Choroid plexus epithelial cell (primary cell): ENCODE results near the gene LRP1-AS.

ENCODE experiments used
- DNase-seq: peaks from one replicate; pipeline ENCODE4 v3.0.0-alpha.2; 2010; ENCODE audit warnings: low read depth
- H3K4me3 ChIP-seq: 2 replicates; pipeline ENCODE4 v1.5.1; 2011; ENCODE audit warnings: low read depth, mild to moderate bottlenecking, control low read depth, low read length, moderate library complexity
- TF ChIP-seq, protein P1 (sequence below): conservative IDR thresholded peaks from 2 replicates; pipeline ENCODE4 v1.5.1; 2011; ENCODE audit warnings: low read depth, mild to moderate bottlenecking, control low read depth, inconsistent platforms, low read length, moderate library complexity

The LRP1-AS gene

DNA sequence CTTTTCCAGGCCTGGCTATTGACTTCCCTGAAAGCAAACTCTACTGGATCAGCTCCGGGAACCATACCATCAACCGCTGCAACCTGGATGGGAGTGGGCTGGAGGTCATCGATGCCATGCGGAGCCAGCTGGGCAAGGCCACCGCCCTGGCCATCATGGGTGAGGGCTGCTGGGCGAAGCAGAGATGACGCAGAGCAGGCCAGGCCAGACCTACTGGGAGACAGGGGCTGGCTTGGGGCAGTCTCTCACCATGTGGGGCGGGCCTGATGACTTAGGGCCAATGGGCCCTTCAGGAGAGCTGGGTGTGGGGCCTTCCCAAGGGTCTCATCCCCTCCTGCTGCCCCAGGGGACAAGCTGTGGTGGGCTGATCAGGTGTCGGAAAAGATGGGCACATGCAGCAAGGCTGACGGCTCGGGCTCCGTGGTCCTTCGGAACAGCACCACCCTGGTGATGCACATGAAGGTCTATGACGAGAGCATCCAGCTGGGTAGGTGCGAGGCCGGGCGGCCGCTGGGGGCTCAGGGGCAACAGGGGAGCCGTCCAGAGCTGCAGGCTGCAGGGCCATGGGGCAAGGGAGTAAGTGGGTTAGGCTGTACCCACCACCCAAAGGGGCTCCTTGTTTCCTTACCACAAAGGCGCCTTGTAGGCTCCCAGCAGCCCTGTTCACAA is 33.0 kb upstream of the LRP1-AS start:
- no peak for DNase-seq
- no peak overlapping the region for H3K4me3 ChIP-seq
- TF ChIP-seq, protein P1, sequence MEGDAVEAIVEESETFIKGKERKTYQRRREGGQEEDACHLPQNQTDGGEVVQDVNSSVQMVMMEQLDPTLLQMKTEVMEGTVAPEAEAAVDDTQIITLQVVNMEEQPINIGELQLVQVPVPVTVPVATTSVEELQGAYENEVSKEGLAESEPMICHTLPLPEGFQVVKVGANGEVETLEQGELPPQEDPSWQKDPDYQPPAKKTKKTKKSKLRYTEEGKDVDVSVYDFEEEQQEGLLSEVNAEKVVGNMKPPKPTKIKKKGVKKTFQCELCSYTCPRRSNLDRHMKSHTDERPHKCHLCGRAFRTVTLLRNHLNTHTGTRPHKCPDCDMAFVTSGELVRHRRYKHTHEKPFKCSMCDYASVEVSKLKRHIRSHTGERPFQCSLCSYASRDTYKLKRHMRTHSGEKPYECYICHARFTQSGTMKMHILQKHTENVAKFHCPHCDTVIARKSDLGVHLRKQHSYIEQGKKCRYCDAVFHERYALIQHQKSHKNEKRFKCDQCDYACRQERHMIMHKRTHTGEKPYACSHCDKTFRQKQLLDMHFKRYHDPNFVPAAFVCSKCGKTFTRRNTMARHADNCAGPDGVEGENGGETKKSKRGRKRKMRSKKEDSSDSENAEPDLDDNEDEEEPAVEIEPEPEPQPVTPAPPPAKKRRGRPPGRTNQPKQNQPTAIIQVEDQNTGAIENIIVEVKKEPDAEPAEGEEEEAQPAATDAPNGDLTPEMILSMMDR = no peak

DNA sequence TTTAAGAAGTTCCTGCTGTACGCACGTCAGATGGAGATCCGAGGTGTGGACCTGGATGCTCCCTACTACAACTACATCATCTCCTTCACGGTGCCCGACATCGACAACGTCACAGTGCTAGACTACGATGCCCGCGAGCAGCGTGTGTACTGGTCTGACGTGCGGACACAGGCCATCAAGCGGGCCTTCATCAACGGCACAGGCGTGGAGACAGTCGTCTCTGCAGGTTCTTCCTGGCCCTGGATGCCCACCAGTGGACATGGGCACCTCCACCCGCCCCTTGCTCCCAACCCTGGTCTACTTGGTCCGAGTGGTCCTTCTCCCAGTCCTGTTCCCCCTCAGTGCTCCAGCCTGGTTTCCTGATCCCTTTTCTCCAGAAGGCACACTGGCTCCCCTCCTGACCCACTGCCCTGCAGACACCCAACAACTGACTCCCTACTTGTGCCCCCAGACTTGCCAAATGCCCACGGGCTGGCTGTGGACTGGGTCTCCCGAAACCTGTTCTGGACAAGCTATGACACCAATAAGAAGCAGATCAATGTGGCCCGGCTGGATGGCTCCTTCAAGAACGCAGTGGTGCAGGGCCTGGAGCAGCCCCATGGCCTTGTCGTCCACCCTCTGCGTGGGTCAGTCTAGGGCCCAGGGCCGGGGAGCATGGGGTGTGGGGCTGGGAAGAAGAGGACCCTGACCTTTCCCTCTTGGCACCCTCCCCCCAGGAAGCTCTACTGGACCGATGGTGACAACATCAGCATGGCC is 32.1 kb upstream of the LRP1-AS start:
- H3K4me3 ChIP-seq = no peak overlapping the region
- TF ChIP-seq, protein P1 = no peak
- no peak for DNase-seq

DNA sequence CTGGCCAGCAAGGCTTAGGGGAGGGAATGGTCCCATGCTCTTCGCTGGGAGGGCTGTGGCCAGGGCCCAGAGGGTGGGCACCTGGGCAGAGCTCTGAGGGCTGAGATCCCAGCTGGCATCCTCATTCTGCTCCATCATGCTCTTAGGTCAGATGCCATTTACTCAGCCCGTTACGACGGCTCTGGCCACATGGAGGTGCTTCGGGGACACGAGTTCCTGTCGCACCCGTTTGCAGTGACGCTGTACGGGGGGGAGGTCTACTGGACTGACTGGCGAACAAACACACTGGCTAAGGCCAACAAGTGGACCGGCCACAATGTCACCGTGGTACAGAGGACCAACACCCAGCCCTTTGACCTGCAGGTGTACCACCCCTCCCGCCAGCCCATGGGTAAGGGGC is 30.8 kb upstream of the LRP1-AS start:
- DNase-seq = no peak
- TF ChIP-seq, protein P1 = no peak
- no peak overlapping the region for H3K4me3 ChIP-seq

DNA sequence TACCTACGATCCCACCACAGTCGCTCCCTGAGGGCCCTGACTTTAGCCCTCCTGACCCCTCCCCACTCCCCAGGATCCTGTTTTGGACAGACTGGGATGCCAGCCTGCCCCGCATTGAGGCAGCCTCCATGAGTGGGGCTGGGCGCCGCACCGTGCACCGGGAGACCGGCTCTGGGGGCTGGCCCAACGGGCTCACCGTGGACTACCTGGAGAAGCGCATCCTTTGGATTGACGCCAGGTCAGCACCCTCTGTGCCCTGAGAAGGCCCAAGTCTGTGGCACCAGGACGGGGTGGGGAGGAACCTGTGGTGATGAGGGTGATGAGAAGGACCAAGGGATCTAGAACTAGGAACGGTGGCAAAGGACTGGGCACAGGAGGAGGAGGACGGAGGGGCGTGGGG is 29.9 kb upstream of the LRP1-AS start:
- no peak overlapping the region for H3K4me3 ChIP-seq
- TF ChIP-seq, protein P1 = no peak
- DNase-seq = no peak

DNA sequence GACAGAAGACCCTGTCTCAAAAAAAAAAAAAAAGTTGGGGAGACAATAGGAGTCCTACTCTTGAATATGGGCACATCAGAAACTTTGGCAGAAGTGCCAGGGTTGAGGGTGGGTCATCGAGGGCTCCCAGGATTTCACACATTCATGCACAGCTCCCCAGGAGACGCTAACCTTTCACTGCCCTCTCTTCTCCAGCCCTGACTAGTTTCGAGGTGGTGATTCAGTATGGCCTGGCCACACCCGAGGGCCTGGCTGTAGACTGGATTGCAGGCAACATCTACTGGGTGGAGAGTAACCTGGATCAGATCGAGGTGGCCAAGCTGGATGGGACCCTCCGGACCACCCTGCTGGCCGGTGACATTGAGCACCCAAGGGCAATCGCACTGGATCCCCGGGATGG is 29.4 kb upstream of the LRP1-AS start:
- H3K4me3 ChIP-seq = no peak overlapping the region
- TF ChIP-seq, protein P1 = no peak
- DNase-seq = peak; percentile 34

DNA sequence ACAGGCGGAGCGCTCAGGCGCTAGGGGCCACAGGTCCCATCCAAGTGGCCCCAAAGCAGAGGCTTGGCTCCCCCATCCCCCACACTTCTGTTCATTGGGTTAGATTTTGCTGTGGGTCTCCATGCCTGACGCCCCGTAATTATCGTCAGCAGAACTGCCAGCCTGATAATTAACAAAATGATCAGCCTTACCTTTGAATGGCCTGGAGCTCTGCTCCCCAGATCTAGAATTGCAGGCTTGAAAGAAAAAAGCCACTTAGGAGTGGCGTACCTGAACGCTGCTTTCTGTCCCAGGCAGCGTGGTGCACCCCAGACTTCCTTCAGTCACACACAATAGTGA is 28.7 kb upstream of the LRP1-AS start:
- DNase-seq = no peak
- no peak overlapping the region for H3K4me3 ChIP-seq
- TF ChIP-seq, protein P1 = no peak

DNA sequence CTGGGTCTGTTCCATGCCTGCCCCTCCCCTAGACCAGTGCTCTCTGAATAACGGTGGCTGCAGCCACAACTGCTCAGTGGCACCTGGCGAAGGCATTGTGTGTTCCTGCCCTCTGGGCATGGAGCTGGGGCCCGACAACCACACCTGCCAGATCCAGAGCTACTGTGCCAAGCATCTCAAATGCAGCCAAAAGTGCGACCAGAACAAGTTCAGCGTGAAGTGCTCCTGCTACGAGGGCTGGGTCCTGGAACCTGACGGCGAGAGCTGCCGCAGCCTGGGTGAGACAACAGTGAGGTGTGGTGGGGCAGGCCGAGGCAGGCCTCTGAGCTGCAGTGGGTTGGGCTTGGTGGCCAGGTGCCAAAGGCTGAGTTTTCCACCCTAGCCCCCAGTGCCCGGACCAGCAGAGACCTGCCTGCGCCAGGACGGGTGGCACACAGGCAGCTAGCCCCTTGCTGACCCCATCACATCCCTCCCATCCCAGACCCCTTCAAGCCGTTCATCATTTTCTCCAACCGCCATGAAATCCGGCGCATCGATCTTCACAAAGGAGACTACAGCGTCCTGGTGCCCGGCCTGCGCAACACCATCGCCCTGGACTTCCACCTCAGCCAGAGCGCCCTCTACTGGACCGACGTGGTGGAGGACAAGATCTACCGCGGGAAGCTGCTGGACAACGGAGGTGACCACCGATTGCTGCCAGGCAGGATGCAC is 28.2 kb upstream of the LRP1-AS start:
- H3K4me3 ChIP-seq = no peak overlapping the region
- DNase-seq = peak; percentile 83
- TF ChIP-seq, protein P1 = peak; percentile 88
